AML-193 (cell line): ENCODE data around the gene MAD2L1BP.

Experiments
- DNase-seq, 2 experiments: peaks; one replicate each; lab custom pipeline; 2025; lab: John Stamatoyannopoulos, UW

The MAD2L1BP gene

GRCh38 chr6:43667245-43668150, 31.9 kb downstream of the MAD2L1BP start:
- peak; percentile 55 to 75 for DNase-seq

DNA sequence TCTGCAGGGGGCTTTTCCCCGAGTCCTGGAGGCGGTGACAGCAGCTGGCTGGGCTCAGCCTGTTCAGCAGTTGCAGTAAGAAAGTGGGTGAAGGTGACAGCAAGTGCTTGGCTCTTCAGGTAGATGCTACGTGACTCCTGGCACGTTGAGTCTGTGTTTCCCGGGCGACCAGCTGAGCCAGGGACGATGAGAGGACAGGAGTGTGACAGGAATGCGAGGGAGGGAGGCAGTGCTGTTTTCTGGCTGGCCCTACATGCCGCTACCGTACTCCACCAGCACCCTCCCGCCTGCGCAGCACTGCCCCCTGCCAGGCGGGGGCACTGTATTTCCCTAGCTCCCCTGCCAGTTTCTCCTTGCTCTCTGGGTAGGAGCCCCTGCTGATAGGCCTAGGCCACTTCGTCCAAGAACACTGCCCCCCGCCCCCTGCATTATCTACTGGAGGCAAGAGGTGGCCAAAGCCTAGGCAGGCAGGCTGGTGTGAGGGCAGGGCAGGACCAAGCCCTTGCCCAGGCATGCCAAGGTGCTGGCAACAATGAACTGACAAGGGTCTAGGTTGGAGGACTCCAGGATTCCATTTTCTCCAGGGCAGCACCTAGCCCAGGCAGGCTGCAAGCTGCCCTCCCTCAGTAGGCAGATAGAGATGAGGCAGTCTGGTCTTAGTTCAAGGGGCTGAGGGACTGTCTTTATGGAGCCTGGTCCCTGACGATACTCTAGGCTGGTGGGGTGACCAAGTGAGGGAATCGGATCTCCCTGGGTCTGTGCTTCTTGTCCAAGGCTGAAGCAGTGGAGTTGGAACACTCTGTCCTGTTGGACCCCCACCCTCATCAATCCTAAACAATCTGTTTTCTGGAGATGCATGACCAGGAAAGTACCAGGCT, 32.8 kb downstream of the MAD2L1BP start:
- DNase-seq = no peak

- DNase-seq = no peak
These were observed 33.6 kb downstream of the MAD2L1BP start for GRCh38 chr6:43669050-43669921.

GRCh38 chr6:43669922-43670622, 34.4 kb downstream of the MAD2L1BP start:
- DNase-seq = no peak

GRCh38 chr6:43670623-43670986, 35.0 kb downstream of the MAD2L1BP start:
- DNase-seq = no peak

DNA sequence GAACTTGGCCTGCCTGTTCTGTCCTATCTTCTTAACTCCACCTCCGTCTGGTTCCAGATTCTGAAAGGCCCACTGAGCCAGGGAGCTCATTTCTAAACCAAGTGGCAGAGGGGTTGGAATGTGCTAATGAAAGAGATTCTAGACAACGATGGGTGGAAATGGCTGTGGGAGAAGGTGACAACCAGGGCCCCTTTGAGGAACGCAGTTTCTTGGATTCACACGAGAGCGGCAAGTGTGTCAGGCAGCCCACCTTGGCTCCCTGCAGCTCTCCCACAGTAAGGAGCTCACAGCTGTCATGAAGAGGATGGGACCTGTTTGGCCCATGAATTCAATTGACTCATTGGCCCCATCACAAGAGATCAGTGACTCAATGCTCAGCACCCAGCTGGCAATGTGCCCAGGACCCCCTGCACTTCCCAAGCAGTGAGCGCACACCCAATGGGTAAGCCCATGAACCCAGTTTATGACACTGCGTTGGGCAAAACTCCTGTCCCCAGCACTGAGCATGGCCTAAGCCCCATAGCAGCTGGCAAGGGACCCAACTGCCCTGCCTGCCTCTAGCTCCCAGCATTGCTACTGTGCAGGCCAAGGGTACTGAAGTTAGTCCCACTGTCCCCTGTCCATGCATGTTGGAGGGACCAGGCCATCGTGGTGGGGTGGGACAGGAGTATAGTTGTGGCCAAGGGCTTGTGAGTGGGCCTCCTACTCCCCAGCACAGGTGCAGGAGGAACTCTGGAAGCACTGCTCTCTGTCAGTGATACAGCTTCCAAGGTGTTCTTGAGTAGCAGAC, 35.6 kb downstream of the MAD2L1BP start:
- DNase-seq = no peak

GRCh38 chr6:43671801-43672690, 36.4 kb downstream of the MAD2L1BP start:
- DNase-seq = no peak

DNA sequence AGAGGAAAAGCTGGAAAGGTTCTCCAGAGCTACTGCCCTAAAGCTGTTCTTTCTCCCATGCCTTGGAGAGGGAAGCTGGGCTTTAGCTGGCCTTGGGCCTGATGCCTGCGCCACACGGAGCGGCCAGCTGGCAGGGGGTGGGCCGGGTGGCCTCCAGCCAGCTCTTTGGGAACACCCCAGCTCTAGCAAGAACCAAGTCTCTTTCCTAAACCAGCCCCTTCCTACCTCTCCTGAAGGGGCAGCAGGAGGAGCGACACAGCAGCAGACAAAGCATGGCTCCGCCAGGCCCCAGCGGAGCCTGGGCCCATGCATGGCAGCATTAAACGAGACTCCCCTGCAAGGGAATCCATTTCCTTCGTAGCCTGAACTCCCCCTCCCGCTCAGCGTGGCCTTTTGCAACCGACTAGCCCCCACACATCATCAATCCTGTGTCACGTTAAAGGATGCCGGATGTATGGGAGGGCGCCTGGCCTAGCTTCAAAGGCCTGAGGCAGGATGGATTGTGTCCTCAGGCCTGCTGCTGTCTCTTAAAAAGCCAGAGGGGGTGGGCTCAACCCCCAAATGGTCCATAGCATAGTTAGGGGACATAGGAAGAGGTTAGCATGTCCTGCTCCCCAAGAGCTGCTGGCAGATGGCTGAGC, 37.9 kb downstream of the MAD2L1BP start:
- no peak for DNase-seq

GRCh38 chr6:43674291-43674690, 38.7 kb downstream of the MAD2L1BP start:
- DNase-seq = no peak

DNA sequence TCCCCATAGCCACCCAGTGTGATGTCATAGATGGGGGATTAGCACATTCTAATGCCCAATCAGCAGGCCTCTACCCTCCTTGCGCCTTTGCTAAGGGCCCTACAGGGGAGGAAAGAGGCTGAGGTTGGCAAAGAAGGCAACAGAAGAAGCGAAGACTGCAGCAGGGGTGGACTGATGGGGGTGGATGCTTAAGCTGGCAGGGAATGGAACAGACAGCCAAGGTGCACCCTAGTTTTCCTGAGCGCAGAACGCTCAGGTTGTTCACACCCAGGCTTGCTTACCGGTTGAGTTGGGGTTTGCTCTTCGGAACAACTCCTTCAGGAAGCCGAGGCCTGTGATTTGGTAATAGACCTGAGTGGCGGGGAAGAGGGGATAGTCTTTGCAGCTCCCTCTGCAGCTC, 39.3 kb downstream of the MAD2L1BP start:
- DNase-seq = no peak

DNA sequence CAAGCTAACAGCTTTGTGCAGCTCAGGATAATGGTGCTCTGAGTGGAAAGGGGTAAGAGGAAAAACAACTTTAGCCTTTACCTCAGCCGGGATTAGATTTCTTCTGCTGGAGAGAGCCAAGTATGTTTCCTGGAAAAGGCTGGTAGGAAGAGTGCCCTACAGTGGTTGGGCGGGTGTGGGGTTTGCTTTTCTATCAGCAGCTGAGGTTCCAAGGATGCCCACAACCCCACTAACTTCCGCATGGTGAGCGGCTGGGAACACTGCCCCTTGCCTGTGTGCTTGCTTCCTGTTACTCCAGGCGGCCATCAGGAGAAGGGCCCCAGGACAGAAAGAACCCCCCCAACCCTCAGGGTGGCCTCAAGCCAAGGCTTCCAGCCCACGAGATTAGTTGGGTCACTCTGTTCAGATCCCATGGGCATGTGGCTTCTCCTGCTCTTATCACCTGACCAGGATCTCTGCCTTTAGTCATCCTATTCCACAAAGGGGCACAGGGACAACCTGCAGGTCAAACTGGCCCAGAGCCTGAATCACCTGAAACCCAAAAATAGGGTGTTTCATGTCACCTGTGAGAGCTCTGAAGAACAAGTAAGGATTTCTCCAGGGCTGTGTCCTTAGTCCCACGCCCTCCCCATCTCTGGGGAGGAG, 41.4 kb downstream of the MAD2L1BP start:
- no peak for DNase-seq

DNA sequence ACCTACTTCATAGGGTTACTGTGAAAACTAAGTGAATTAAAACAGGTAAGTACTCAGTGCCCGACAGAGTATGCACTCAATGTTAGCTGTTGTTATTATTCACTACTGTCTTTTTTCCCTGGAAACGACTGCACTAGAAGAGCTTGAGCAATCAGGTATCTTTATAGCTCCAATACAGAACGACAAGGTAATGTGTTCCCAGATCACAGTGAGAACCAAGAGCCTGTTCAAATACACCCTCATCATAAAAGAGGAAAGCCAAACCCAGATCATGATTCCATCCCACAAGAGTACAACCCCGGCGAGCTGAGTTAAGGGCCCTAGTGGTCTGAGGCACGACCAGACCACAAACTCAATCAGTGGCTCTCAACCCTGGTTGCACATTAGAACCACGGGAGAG, 42.1 kb downstream of the MAD2L1BP start:
- no peak for DNase-seq

DNA sequence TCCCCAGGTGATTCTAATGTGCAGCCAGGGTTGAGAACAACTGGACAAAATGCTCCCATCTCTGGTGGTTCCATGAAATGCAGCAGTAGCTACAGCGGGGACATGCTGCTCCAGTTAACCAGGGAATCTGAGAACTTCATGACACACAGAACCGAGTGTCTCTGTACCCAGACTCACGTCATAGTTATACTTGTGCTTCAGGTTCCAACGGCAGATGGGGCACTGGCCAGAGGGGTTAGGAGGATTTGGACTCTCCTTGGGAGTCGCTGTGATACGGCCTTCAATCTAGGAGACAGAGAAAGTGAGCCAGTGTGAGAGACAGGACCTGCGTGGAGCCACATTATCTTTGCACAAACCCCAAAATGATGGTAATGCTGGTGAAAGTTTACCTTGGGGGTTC, 42.7 kb downstream of the MAD2L1BP start:
- no peak for DNase-seq

GRCh38 chr6:43679057-43679456, 43.4 kb downstream of the MAD2L1BP start:
- DNase-seq = no peak

DNA sequence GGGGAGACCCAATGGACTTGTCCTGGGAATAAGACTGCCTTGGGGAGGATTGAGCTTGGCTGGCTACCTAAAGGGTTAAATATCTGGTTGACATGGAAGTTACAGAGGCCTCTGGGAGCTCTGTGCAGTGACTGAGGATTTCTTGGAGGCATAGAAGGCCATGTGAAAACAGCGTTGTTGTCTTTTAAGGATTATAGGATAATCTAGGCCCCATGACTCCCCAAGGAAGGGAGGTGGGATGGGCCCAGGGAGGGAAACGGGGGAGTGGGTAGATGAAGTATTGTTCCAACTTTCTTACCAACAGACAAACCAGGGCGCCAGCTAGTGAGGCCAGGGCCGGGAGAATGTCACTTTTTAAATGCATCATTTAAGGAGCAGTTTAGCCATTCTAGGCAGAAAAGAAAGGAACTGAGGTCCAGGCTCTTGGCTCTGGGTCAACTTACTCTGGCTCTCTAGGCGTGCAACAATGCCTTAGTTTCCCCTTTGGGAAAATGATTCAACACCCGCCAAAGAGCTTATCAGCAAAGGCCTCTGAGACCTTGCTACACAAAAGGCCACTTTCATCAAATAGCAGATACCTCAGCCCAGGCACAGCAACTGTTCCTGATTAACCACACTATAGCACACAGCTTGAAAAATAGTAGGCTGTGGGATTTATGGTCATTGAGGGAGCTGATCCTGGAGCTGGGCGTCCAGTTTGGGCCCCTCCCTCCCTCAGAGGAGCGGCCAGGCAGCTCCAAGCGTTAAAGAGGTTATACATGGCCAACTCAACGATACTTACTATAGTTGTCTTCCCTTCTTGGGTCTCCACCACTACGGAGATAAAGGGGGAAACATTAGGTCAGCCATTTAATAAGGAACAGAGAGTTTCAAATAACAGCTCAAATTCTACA, 44.9 kb downstream of the MAD2L1BP start:
- no peak for DNase-seq

DNA sequence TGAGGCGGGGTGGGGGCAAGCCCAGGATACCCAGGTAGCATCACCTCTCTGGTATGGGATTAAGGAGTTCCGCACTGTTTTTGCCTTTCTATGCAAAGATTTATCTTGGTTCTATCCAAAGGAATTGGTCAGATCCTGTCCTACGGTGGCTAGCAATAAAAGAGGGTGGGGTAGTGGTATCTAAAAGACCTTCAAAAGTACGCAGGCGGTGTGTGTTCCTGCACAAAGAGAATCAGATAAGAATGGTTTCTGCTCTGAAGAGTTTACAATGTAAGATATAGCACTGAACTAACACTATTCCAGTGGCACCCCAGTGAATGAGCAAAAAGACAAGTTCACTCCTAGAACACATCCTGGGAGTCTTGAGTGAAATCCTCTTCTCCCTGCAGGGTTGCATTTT, 45.7 kb downstream of the MAD2L1BP start:
- no peak for DNase-seq

DNA sequence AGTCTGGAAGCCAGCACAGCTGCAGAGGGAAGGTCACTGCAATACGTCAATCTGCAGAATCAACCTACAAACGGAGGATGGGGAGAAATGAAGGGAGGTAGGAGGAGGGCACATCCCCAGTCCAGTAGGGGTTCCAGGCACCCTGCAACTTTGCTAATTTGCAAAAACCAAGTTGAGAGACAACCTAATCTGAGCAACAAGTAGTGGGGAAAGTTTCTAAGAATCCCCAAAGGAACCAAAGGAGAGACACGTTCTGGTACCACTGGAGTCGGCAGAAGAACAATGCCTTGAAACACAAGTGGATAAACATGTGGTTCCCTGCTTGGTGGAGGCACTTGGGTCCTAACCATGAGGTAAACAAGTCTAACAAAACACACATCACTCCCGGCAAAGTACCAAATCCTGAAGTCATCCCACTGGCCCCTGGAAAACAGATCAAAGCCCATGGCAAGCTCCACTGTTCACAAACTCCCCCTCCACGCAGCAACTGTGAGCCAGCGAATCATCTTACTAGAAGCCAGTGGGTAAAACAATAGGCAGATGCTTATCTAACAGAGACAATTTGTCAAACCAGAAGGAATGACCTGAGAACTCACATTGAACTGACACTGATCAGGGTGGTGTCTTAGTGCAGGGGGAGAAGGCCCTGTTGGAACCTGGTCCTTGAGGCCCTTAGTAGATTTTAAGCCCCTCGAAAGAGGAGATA, 47.2 kb downstream of the MAD2L1BP start:
- DNase-seq = no peak
